Measurements from ENCODE around the gene HOXB3.
"Not testable (repeated sequence)": the region's sequence is repeated elsewhere in the genome, so short reads cannot be mapped to it uniquely, and the experiment has no call there.

Gene HOXB3

GRCh38 chr17:48530208-48530886, 59.7 kb downstream of the HOXB3 start:
- no peak for DNase-seq

- no peak for DNase-seq
These were observed 60.4 kb downstream of the HOXB3 start for GRCh38 chr17:48529683-48530009.

DNA sequence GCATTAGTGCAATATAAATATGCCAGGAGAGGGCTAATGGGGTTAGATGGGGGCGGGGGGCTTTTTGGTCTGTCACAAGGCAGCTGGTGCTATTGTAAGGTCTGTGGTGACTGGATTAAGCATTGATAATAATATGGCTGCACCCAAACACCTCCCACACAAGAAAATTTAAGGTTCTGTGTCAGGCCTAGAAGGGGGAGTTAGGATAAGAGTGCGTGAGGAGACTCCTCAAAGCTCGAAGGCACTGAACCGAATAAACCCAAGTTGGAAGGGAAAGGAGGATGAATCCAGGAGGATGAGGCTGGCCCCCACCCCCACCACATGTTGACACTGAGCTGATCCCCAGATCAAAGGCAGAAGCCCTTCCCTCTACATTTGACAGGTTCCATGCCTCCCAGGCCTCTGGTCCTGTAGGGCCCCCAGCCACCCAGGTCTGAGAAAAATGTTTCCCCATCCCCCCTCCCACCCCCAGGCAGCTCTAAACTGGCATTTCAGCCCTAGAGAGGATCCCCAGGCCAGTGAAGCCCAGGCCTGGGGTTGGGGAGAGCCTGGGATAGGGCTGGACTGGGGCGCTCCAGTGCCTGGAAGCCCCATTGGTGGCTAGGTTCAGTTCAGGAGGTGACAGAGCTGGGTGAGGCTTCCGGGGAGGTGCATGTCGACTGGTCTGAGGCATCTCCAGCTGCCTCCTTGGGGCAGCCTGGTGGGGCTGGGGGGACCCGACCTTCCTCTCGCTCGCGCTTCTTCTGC, 60.9 kb downstream of the HOXB3 start:
- no peak for DNase-seq

- DNase-seq = no peak
These were observed 61.7 kb downstream of the HOXB3 start for GRCh38 chr17:48528153-48528935.

DNA sequence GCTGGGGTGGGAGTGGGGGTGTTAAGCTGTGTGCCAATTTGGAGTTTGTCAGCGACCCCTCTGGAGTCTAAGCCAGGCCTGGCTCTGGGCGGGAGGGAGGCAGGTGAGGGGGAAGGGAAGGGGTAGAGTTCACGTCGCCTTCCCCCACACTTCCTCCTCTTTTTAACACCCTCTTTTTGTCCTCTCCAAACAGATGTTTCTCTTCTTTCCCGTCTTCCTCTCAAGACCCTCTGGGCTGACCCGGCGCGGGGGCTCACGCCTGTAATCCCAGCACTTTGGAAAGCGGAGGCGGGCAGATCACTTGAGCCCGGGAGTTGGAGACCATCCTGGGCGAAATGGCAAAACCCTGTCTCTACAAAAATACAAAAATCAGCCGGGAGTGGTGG, 62.5 kb downstream of the HOXB3 start:
- no peak for DNase-seq

DNA sequence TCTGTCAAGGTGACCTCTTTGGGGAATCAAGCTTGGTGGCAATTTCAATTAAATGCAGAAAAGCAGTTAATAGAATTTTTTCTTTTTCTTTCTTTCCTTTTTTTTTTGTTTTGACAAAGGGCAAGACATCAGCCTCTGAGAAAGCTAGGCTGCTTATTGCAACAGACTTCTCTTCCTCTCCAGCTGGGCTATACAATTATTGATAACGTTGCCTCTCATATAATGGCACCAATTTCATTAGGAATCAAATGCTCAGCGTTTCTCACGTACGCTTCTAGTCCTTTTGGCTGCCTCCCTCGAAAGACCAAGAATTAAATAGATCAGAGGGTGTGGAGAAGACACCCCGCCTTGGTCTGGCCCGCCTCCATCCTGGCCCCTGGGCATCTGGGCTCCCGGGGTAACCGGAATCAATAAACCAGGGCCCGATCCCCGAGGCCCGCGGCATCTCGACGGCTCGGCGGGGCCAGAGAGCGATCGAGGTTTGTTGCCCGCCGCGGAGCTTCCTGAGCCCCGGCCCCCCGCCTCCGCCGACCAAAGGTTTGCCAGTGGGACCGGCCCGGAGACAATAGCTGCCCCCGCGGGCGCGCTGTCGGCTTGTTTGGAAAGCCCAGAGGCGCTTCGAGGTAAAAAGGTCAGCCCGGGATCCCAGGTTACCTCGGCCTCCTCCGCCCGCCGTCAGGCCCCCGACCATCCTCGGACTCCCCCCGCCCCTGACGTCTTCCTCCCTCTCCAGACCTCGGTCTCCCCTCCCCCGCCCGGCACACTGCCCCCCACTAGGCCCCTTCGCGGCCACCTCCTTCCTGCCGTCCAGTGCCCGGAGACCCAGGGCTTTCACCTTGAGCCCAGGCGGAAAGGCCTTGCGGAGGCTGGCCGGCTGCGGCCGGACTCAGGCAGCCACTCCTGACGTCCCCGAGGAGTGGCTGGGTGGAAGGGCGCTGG, 63.2 kb downstream of the HOXB3 start:
- DNase-seq = no peak

DNA sequence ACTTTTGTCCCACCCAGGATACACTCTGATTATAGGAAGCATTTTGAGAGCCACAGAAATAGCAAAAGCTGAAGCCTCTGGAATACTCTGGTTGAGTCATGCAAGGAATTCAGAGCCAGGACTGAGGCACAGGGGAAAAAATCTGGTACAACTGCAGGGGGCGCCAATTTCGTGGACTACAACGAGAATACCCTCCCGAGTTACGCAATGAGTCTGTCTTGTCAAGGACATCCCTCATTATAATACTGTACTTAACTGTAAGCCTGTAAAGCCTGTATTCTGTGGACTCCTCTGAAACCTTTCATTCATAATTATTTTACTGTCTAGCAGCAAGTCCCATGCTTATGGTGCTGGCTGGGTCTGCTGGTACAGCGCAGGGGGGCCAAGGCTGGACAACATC, 67.0 kb downstream of the HOXB3 start:
- DNase-seq = no peak

DNA sequence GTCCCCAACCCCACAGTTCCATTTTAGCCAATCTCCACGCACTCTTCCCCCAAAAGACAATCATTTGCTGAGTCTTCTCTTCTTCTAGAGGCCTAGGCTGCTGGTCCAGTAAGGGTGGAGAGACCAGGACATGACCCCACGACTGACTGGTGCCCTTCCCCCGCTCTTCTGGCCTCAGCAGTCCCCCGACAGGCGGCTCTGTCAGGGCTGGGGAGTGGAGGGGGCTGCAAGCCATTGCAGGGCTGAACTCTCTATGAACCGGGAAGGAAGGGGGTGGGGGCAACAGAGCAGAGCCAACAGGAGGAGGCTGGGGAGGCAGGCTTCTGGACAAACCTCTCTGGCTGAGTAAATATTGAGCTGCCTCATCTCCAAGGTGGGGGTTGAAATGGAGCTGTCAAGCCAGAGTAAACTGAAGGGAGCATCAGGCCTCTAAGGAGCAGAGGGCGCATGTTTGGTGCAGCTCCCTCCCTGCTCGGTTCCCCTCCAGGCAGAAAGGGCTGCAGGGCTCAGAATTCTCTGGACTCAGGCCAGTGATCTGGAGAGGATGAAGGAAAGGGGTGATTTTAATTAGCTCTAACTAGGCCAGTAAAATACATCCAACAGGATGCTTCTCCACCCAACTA, 67.9 kb downstream of the HOXB3 start:
- DNase-seq = no peak

GRCh38 chr17:48520631-48521079, 69.4 kb downstream of the HOXB3 start:
- DNase-seq = no peak

DNA sequence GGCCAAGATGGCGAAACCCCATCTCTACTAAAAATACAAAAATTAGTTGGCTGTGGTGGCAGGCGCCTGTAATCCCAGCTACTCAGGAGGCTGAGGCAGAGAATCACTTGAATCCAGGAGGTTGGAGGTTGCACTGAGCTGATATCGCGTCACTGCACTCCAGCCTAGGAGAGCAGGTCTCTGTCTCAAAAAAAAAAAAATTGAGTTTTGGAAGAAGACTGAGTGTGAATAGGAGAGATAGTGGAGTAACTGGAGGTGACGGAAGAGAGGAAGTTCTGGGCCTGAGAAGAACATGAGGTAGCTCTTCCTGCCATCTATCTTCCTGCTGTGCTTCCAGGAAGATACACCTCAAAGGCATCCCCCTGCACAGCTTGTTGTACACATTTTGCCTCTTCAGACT, 70.6 kb downstream of the HOXB3 start:
- no peak for DNase-seq

GRCh38 chr17:48517478-48517877, 72.6 kb downstream of the HOXB3 start:
- DNase-seq = no peak

- no peak for DNase-seq
These were observed 73.8 kb downstream of the HOXB3 start for GRCh38 chr17:48515925-48516900.

- DNase-seq = no peak
These were observed 75.6 kb downstream of the HOXB3 start for GRCh38 chr17:48514477-48514876.

DNA sequence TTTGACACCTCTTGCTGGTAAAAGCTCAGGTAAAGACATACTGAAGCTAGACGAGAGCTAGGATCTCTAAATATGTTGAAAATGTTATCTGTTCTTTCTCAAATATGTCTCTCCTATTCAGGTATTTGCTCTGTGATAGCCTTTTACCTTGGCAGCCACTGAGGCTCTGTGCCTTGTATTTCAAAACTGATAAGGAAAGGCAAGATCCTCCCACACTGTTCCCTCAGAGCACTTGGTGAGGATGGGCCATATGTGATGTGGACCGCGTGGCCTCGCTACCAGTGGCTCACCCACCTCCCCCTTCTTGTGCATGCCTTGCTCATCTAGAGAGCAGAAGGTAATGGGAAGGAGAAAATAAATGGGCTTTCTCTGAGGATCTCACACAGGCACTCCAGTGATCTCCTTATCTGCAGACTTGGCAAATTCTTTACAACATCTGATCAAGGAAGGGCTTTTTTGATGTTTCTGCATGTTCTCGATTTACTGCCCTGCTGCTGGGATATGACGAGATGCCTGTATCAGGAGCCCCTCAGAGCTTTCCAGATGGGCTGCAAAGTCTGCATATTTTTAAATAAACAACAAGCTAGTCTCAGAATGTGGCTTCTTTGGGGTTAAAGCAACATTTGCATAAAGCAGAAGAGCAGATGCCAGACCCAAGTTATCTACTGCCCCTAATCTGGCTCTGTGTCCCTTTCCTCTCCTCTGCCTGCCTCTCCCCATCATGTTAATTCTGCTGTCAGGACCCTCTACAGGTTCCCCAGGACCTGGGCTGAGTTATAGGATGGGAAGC, 76.2 kb downstream of the HOXB3 start:
- DNase-seq = no peak

DNA sequence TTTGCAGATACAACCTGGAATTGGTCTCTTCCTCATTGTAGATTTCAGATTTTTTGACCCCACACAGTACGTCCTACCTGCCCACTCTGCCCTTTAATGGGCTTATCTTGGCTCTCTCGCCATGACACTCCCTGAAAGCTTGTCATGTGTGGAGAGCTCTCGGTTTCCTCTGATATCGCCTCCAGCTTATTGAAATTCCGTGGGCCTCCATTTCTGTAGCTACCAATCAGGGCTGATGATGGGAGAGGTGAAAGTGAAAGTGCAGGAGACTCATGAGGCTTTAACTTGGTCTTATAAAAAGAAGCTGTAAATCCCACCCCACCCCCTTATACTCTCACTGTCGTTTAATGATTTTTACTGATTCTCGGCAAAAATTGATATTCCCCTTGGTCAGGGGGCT, 76.9 kb downstream of the HOXB3 start:
- DNase-seq = no peak

DNA sequence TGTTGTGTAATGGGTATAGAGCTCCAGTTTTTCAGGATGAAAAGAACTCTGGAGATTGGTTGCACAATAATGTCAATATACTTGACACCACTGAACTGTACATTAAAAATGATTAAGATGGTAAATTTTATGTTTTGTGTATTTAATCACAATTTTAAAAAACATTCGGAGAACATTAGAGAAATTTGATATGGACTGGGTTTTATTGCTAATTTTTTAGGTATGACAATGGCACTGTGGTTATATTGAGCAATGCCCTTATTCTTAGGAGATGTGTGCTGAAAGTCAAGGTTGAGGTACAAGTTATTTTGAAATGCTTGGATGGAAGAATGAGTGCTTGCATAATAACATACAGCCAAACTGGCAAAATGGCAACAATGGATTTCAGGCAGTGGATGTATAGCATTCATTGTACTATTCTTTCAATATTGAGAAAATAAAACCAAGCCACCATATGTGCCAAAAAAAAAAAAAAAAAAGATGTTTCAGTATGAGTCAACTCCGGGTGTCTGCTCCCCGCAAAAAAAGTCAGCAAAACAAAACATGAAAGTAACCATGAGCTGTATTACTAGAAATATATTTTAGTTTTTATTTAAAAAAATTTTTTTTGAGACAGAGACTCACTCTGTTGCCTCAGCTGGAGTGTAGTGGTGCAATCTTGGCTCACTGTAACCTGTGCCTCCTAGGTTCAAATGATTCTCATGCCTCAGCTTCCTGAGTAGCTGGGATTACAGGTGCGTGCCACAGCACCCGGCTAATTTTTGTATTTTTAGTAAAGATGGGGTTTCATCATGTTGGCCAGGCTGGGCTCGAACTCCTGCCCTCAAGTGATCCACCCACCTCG, 79.1 kb downstream of the HOXB3 start:
- no peak for DNase-seq

- no peak for DNase-seq
These were observed 79.7 kb downstream of the HOXB3 start for GRCh38 chr17:48510381-48510760.

- DNase-seq = not testable (repeated sequence)
These were observed 80.3 kb downstream of the HOXB3 start for GRCh38 chr17:48509708-48510107.
